Breast epithelium (tissue), 4 donors: ENCODE data around the gene ASB7. TPM values are rescaled to one million over a fixed set of nuclear protein-coding genes. Genes with fewer than 3 reads are reported as not detected.

Source experiments
- DNase-seq, 2 donors: peaks; one replicate each; pipeline ENCODE4 v3.0.0-alpha.2; 2019; ENCODE audit warnings: low spot score in 2 of 2
- H3K27ac ChIP-seq, 2 donors: fragments of 200-600 bp; sonication (generic) in 1 of 2; one replicate each; pipeline ENCODE4 v1.5.1; 2016 to 2019; ENCODE audit warnings: mild to moderate bottlenecking in 1 of 2
- H3K27me3 ChIP-seq, 2 donors: fragments of 200-600 bp; sonication (generic) in 1 of 2; one replicate each; pipeline versions ENCODE4 v1.5.1 to v1.6.0; 2017 to 2019; ENCODE audit warnings: control low read depth in 1 of 2, mild to moderate bottlenecking in 1 of 2
- H3K36me3 ChIP-seq: fragments of 200-600 bp; one replicate; pipeline ENCODE4 v1.5.1; 2019
- H3K4me1 ChIP-seq, 2 donors: fragments of 200-600 bp; sonication (generic); one replicate each; pipeline ENCODE4 v1.5.1; 2016 to 2019; ENCODE audit warnings: control low read depth in 1 of 2
- H3K4me3 ChIP-seq, 3 donors: fragments of 200-600 bp; sonication (generic); 1 replicate in 2 of 3; 2 replicates in 1 of 3; pipeline ENCODE4 v1.5.1; 2016 to 2019; ENCODE audit warnings: mild to moderate bottlenecking in 3 of 3, moderate library complexity in 2 of 3
- H3K9me3 ChIP-seq, 2 donors: fragments of 200-600 bp; sonication (generic) in 1 of 2; one replicate each; pipeline ENCODE4 v1.5.1; 2016 to 2019; ENCODE audit warnings: control low read depth in 1 of 2
- POLR2A ChIP-seq: fragments of 450-650 bp; IDR thresholded peaks from one replicate; pipeline ENCODE4 v1.6.1; 2016; ENCODE audit warnings: antibody characterized with exemption, mild to moderate bottlenecking, moderate library complexity
- POLR2AphosphoS5 ChIP-seq, 3 donors: sonication (generic); formaldehyde crosslinking; IDR thresholded peaks; one replicate each; pipeline ENCODE4 v1.6.1; 2017; ENCODE audit warnings: antibody characterized with exemption in 3 of 3
- intact Hi-C: fragments of 100-400 bp; cut with DNase I; formaldehyde crosslinking; loops from one replicate; pipeline ENCODE4 v1.15.1; 2023; ENCODE audit warnings: low total_unique reads
- total RNA-seq, 3 donors: library from RNA; depleted of rRNA; stranded (reverse); fragments of >200 nt; gene quantifications; one replicate each; pipeline ENCODE4 v1.1.0, GENCODE V29; 2016
- TF ChIP-seq, protein P1 (sequence below), 3 donors: fragments of 450-650 bp; IDR thresholded peaks; one replicate each; pipeline ENCODE4 v1.5.1; 2016 to 2017; ENCODE audit warnings: antibody characterized with exemption in 3 of 3, mild to moderate bottlenecking in 3 of 3, moderate library complexity in 3 of 3

ASB7 gene
- total RNA-seq, 3 donors from 2014 or later, result 10.7 to 17.1 (median 12.1) TPM

DNA sequence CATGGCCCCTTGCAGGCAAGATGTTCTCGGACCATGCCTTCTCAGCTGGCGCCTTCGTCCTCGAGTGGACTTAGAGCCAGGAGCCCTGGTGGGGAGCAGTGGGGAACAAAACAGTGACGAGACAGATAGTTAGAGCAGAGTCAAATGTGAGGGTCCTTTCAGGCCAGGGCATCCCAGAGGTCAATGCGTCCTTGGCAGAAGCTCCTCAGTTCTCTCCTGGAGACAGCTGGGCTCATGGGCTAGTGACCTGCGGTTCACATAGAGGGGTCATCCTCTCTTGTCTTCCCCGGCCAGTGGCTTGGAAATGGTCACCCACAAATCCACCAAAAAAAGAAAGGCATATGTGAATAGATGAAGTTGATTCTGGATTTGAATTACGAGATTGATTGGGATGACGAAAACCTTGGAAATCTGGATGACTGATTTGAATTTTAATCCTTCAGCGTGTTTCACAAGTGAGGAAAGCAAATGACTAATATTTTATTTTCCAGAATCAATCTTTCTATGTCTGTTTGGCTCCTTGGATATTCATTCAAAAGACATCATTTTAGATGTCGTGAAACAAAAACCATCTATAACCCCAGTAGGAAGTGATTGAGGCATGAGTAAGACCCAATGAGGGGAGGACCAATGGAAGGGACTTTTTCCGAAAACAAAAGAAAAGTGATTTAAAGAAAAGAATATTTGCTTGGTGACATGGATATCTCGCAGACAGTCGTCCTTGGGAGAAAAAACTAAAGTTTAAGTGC, 84.5 kb downstream of the ASB7 start:
- TF ChIP-seq, protein P1, sequence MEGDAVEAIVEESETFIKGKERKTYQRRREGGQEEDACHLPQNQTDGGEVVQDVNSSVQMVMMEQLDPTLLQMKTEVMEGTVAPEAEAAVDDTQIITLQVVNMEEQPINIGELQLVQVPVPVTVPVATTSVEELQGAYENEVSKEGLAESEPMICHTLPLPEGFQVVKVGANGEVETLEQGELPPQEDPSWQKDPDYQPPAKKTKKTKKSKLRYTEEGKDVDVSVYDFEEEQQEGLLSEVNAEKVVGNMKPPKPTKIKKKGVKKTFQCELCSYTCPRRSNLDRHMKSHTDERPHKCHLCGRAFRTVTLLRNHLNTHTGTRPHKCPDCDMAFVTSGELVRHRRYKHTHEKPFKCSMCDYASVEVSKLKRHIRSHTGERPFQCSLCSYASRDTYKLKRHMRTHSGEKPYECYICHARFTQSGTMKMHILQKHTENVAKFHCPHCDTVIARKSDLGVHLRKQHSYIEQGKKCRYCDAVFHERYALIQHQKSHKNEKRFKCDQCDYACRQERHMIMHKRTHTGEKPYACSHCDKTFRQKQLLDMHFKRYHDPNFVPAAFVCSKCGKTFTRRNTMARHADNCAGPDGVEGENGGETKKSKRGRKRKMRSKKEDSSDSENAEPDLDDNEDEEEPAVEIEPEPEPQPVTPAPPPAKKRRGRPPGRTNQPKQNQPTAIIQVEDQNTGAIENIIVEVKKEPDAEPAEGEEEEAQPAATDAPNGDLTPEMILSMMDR (IDR thresholded peaks at IDR 0.05), result no peak
- TF ChIP-seq POLR2AphosphoS5 (IDR thresholded peaks at IDR 0.05) (no peak), POLR2A (no peak)
- Histone ChIP-seq H3K36me3 (no peaks in the 10 kb centered on the region), H3K4me3 (no peak overlapping the region), H3K9me3 (no peaks in the 10 kb centered on the region), H3K27me3 (no peaks in the 10 kb centered on the region), H3K4me1 (no peaks in the 10 kb centered on the region), H3K27ac (peak overlapping the region in 1 of 2 donors; percentile 69)
- intact Hi-C loops, result no loop called here
- no peak for DNase-seq

DNA sequence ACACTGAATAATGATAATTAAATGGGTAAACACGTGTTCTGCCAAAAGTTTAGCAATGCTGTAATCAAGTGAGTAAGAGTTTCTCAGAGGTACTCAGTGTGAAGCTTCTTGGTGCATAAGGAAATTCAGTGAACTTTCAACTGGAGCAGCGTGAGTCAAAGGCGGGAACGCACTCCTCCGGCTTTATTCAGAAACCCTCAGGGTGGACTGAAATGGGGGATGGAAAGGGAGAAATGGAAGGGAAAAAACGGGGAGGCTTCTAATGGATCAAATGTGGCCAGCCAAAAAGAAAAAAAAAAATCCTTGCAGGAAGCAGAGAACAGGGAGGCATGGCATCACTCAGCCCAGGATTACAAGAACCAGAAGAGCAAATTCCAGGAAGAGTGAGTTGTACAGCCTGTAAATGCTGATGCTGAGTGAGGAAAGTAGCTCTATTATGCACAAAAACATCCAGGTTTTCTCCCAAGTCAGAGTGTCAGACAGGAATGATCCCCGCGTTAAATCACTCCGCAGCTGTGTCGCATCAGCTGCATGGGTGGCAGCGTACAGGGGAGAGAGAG, 85.3 kb downstream of the ASB7 start:
- DNase-seq, result no peak
- Histone ChIP-seq H3K9me3 (no peaks in the 10 kb centered on the region), H3K27ac (peak overlapping the region; percentile 9 to 71), H3K4me3 (no peak overlapping the region), H3K36me3 (no peaks in the 10 kb centered on the region), H3K27me3 (no peaks in the 10 kb centered on the region), H3K4me1 (no peaks in the 10 kb centered on the region)
- TF ChIP-seq POLR2AphosphoS5 (IDR thresholded peaks at IDR 0.05) (no peak), POLR2A (no peak)
- TF ChIP-seq, protein P1 (IDR thresholded peaks at IDR 0.05), result no peak
- intact Hi-C loops, result no loop called here

DNA sequence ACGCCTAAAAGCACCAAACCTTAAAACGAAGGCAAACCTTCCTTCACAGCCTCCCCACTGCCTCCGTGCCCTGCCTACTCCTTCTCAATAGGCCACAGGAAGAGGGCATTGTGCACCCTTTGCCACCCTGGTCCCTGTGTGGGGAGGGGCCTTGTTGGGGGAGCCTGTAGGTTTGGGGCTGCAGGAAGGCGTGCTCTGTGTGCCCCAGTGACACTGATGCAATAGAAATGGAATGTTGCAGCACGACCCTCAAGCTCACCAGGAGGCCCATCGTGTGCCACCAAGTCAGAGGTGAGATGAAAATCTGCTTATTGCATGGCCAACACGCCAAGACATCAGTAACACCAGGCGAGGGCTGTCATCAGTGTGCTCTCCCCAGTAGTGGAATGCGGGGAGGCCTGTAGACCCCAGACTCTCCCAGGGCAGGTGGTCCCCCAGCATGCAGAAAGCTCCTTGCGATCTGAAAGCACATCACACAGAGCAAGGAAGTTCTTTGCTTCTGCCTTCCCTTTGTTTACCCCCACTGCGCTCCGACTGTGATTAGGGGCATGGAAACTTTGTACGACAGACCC, 86.2 kb downstream of the ASB7 start:
- Histone ChIP-seq H3K27ac (peak overlapping the region in 1 of 2 donors; percentile 71), H3K27me3 (no peaks in the 10 kb centered on the region), H3K4me1 (no peaks in the 10 kb centered on the region), H3K36me3 (no peaks in the 10 kb centered on the region), H3K4me3 (no peak overlapping the region), H3K9me3 (no peaks in the 10 kb centered on the region)
- no peak for TF ChIP-seq POLR2A
- TF ChIP-seq, protein P1 (IDR thresholded peaks at IDR 0.05), result no peak
- no peak for TF ChIP-seq POLR2AphosphoS5 (IDR thresholded peaks at IDR 0.05)
- intact Hi-C loops, result no loop called here
- DNase-seq, result no peak

DNA sequence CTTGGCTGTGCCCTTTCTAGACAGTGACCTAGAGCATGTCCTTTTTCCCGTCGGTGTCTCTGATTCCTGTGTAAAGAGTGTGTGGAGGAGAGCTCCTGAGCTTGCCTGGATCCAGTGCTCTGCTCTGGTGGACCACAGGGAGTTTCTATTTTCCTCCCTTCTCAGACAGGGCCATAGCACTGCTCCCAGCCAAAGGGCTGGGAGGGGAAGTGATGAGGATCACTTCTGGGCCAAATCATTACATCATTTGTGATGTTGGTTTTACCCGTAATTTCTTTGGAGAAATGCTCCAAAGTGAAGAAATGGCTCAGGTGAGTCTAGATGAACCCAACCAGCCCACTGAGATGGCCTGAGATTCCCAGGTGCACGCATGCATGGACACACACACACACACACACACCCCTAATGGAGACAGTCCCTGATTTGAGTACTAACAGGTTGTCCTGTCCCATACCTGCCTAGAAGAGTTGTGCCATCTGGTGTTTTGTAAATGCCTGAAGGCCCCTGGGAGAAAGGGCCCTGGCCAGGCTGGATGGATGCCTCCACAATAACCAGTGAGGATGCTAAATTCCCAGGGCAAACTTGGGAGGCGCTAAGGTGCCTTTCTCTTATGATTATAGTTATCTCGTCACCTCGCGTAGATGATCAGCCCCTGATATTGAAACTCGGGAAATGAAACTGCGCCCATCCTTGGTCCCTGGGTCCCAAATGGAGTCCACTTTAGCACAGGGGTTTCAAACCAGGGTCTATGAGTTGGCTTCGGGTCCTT, 86.9 kb downstream of the ASB7 start:
- no peaks in the 10 kb centered on the region for H3K27me3 ChIP-seq
- DNase-seq, result no peak
- intact Hi-C loops, result no loop called here
- no peaks in the 10 kb centered on the region for H3K9me3 ChIP-seq
- no peaks in the 10 kb centered on the region for H3K4me1 ChIP-seq
- H3K36me3 ChIP-seq, result no peaks in the 10 kb centered on the region
- TF ChIP-seq POLR2AphosphoS5 (IDR thresholded peaks at IDR 0.05), result no peak
- TF ChIP-seq, protein P1 (IDR thresholded peaks at IDR 0.05), result no peak
- TF ChIP-seq POLR2A, result no peak
- peak overlapping the region; percentile 52 to 71 for H3K27ac ChIP-seq
- H3K4me3 ChIP-seq, result no peak overlapping the region
